K562 (cell line): Measurements from ENCODE around the gene GABPB2. TPM values are rescaled to one million over a fixed set of nuclear protein-coding genes. Genes with fewer than 3 reads are reported as not detected.

ENCODE experiments used
- ATF7 ChIP-seq: fragments of 450-650 bp; IDR thresholded peaks from 2 replicates; pipeline ENCODE4 v1.7.1; 2014; ENCODE audit warnings: mild to moderate bottlenecking, moderate library complexity
- CAMTA2 ChIP-seq: fragments of 250-450 bp; sonication (Bioruptor Pico); conservative IDR thresholded peaks from 2 replicates; pipeline ENCODE4 v1.5.1; 2022
- DDX20 ChIP-seq: fragments of 450-650 bp; IDR thresholded peaks from 2 replicates; pipeline ENCODE4 v1.6.1; 2016; ENCODE audit warnings: missing genetic modification characterization, low read depth, mild to moderate bottlenecking, missing compliant biosample characterization, moderate library complexity
- HMGN3 ChIP-seq: IDR thresholded peaks from 2 replicates; pipeline ENCODE4 v1.6.1; 2011; ENCODE audit warnings: borderline replicate concordance, low read depth, mild to moderate bottlenecking, mixed read lengths, low read length; ENCODE audit not compliant: insufficient read length; ENCODE audit errors: extremely low read depth
- HNRNPLL ChIP-seq: fragments of 200-400 bp; formaldehyde crosslinking; IDR thresholded peaks from 2 replicates; pipeline ENCODE4 v1.6.1; 2017; ENCODE audit warnings: low read length, low read depth, mild to moderate bottlenecking; ENCODE audit not compliant: poor library complexity, severe bottlenecking
- IFI16 ChIP-seq: fragments of 250-450 bp; sonication (Bioruptor Pico); IDR thresholded peaks from 2 replicates; pipeline ENCODE4 v2.1.2; 2022; ENCODE audit warnings: mild to moderate bottlenecking, inconsistent platforms
- KDM5B ChIP-seq: fragments of 200-600 bp; sonication (generic); IDR thresholded peaks from 2 replicates; pipeline ENCODE4 v1.6.1; 2012; ENCODE audit warnings: low read depth, mild to moderate bottlenecking, moderate library complexity, low read length, control low read depth, inconsistent platforms; ENCODE audit not compliant: insufficient replicate concordance
- PHF8 ChIP-seq: fragments of 200-600 bp; sonication (generic); IDR thresholded peaks from 2 replicates; pipeline ENCODE4 v1.6.1; 2012; ENCODE audit warnings: mixed run types, mild to moderate bottlenecking, inconsistent platforms, low read length, moderate library complexity, borderline replicate concordance
- POLR2B ChIP-seq: fragments of 450-650 bp; IDR thresholded peaks from 2 replicates; pipeline ENCODE4 v1.6.1; 2018; ENCODE audit warnings: low read depth; ENCODE audit not compliant: partially characterized antibody
- PTRF ChIP-seq: fragments of 450-650 bp; IDR thresholded peaks from 2 replicates; pipeline ENCODE4 v1.6.1; 2016; ENCODE audit warnings: mild to moderate bottlenecking, missing genetic modification characterization, missing compliant biosample characterization
- SOX6 ChIP-seq: fragments of 450-650 bp; IDR thresholded peaks from 2 replicates; pipeline ENCODE4 v1.6.1; 2014; ENCODE audit warnings: mild to moderate bottlenecking
- SUPT5H ChIP-seq: fragments of 450-650 bp; IDR thresholded peaks from 2 replicates; pipeline ENCODE4 v1.6.1; 2016
- TAF7 ChIP-seq: fragments of 450-650 bp; IDR thresholded peaks from 2 replicates; pipeline ENCODE4 v1.6.1; 2016; ENCODE audit warnings: missing genetic modification characterization, missing compliant biosample characterization
- TARDBP ChIP-seq: fragments of 450-650 bp; IDR thresholded peaks from 2 replicates; pipeline ENCODE4 v1.6.1; 2016
- ZNF232 ChIP-seq: sonication (generic); formaldehyde crosslinking; IDR thresholded peaks from 2 replicates; pipeline ENCODE4 v1.8.0; 2022; ENCODE audit warnings: mild to moderate bottlenecking, missing genetic modification reagents
- ZNF347 ChIP-seq: fragments of 450-650 bp; formaldehyde crosslinking; IDR thresholded peaks from 2 replicates; pipeline ENCODE4 v1.4.0; 2020; ENCODE audit warnings: low read depth, mild to moderate bottlenecking, moderate library complexity
- ZNF436 ChIP-seq: fragments of 250-450, 450-650 bp; sonication (Bioruptor Pico); formaldehyde crosslinking; IDR thresholded peaks from 2 replicates; pipeline ENCODE4 v1.7.0; 2020; ENCODE audit warnings: mild to moderate bottlenecking
- polyA plus RNA-seq, 8 experiments: library from polyadenylated mRNA; depleted of rRNA in 4 of 8; stranded (reverse) in 5 of 8; unstranded in 3 of 8; fragments of >200 nt; fragmentation: Nextera tagmentation in 2 of 8; fragmentation: Illumina TruSeq in 1 of 8; extraction: Ambion mirVana in 2 of 8; extraction: Trizol in 1 of 8; gene quantifications; 2 replicates each; pipeline versions ENCODE4 v1.2.1 to v1.2.3, GENCODE V29; 2011 to 2014; ENCODE audit warnings: inconsistent platforms in 1 of 8, missing spikeins in 1 of 8
- total RNA-seq, 7 experiments: library from RNA; depleted of rRNA in 6 of 7; stranded (reverse); fragments of >200 nt in 6 of 7; fragmentation: Illumina TruSeq in 2 of 7; extraction: Trizol in 2 of 7; gene quantifications; 2 replicates each; pipeline versions ENCODE4 v1.2.1 to v1.2.3, GENCODE V29; 2011 to 2021; ENCODE audit warnings: low replicate concordance in 1 of 7
- TF ChIP-seq, protein P1 (sequence below): fragments of 250-450 bp; sonication (Bioruptor Pico); IDR thresholded peaks from 2 replicates; pipeline ENCODE4 v1.4.0; 2020
- TF ChIP-seq, protein P2 (sequence below): fragments of 250-450 bp; sonication (Bioruptor Pico); IDR thresholded peaks from 2 replicates; pipeline ENCODE4 v1.8.0; 2021; ENCODE audit warnings: borderline replicate concordance, mild to moderate bottlenecking, moderate library complexity; ENCODE audit not compliant: poor library complexity, severe bottlenecking
- TF ChIP-seq, protein P3 (sequence below): IDR thresholded peaks from 2 replicates; pipeline ENCODE4 v1.6.1; 2011; ENCODE audit warnings: borderline replicate concordance, low read depth, mild to moderate bottlenecking, moderate library complexity, low read length; ENCODE audit not compliant: insufficient read depth, poor library complexity, severe bottlenecking

GABPB2 gene
- total and polyA plus RNA-seq, 9 of the 15 experiments (the other 6 are each of a cell fraction or from before 2014, with no cell fraction given): 2.2 to 13.3 (median 6.1) TPM

DNA sequence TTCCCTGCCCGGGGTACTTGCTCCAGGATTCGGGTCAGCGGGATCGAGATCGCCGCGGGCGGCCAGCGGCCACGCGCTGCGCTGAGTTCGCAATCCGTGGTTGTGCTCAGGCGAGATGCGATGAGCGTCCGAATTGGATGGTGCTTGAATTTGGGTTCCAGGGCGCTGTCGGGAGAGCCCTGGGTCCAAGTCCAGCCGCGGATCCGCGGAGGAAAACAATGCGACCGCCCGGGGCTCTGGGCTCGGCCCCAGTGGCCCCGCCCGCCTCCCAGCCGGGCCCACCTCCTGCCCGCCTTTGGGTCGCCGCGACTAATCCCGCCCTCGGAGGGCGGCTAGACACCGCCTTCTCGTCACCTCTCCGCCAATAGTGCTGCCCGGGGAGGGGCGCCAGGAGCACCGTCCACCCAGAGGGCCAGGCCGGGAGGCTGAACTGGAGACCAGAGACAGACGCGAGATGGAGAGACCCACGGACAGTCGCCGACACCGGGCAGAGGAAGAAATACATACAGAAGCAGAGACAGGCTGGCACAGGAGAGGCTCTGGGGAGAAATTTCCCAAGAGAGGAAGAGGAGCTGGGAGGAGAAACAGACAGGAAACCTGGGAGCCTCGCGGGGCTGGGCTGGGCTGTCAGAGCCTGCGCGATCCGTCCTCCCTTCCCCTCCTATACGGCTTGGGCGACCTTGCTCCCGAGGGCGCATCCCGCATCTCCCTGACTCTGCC, 76.0 kb downstream of the GABPB2 start, which contains the start of gene SEMA6C (continued):
- TF ChIP-seq, protein P1, sequence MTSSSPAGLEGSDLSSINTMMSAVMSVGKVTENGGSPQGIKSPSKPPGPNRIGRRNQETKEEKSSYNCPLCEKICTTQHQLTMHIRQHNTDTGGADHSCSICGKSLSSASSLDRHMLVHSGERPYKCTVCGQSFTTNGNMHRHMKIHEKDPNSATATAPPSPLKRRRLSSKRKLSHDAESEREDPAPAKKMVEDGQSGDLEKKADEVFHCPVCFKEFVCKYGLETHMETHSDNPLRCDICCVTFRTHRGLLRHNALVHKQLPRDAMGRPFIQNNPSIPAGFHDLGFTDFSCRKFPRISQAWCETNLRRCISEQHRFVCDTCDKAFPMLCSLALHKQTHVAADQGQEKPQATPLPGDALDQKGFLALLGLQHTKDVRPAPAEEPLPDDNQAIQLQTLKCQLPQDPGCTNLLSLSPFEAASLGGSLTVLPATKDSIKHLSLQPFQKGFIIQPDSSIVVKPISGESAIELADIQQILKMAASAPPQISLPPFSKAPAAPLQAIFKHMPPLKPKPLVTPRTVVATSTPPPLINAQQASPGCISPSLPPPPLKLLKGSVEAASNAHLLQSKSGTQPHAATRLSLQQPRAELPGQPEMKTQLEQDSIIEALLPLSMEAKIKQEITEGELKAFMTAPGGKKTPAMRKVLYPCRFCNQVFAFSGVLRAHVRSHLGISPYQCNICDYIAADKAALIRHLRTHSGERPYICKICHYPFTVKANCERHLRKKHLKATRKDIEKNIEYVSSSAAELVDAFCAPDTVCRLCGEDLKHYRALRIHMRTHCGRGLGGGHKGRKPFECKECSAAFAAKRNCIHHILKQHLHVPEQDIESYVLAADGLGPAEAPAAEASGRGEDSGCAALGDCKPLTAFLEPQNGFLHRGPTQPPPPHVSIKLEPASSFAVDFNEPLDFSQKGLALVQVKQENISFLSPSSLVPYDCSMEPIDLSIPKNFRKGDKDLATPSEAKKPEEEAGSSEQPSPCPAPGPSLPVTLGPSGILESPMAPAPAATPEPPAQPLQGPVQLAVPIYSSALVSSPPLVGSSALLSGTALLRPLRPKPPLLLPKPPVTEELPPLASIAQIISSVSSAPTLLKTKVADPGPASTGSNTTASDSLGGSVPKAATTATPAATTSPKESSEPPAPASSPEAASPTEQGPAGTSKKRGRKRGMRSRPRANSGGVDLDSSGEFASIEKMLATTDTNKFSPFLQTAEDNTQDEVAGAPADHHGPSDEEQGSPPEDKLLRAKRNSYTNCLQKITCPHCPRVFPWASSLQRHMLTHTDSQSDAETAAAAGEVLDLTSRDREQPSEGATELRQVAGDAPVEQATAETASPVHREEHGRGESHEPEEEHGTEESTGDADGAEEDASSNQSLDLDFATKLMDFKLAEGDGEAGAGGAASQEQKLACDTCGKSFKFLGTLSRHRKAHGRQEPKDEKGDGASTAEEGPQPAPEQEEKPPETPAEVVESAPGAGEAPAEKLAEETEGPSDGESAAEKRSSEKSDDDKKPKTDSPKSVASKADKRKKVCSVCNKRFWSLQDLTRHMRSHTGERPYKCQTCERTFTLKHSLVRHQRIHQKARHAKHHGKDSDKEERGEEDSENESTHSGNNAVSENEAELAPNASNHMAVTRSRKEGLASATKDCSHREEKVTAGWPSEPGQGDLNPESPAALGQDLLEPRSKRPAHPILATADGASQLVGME: no peak
- TF ChIP-seq TARDBP (peak; percentile 60; the same call in 1 of the 2 replicates), ZNF436 (CRISPR knock-in tag) (no peak), PTRF (tag) (no peak), ATF7 (peak; percentile 49; the same call in 1 of the 2 replicates), HNRNPLL (peak; percentile 83), HMGN3 (peak; percentile 65), DDX20 (no peak), POLR2B (no peak), ZNF347 (CRISPR knock-in tag) (no peak), SUPT5H (peak; percentile 60), ZNF232 (CRISPR knock-in tag) (no peak; the same call in 1 of the 2 replicates), TAF7 (tag) (0 out of 2 replicates have a peak, but pooled peaks have one; percentile 16), CAMTA2 (no peak), KDM5B (peak; percentile 70), PHF8 (peak; percentile 67; the same call in 1 of the 2 replicates), IFI16 (no peak), SOX6 (0 out of 2 replicates have a peak, but pooled peaks have one; percentile 34)
- TF ChIP-seq, protein P2, sequence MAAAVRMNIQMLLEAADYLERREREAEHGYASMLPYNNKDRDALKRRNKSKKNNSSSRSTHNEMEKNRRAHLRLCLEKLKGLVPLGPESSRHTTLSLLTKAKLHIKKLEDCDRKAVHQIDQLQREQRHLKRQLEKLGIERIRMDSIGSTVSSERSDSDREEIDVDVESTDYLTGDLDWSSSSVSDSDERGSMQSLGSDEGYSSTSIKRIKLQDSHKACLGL: no peak
- TF ChIP-seq, protein P3, sequence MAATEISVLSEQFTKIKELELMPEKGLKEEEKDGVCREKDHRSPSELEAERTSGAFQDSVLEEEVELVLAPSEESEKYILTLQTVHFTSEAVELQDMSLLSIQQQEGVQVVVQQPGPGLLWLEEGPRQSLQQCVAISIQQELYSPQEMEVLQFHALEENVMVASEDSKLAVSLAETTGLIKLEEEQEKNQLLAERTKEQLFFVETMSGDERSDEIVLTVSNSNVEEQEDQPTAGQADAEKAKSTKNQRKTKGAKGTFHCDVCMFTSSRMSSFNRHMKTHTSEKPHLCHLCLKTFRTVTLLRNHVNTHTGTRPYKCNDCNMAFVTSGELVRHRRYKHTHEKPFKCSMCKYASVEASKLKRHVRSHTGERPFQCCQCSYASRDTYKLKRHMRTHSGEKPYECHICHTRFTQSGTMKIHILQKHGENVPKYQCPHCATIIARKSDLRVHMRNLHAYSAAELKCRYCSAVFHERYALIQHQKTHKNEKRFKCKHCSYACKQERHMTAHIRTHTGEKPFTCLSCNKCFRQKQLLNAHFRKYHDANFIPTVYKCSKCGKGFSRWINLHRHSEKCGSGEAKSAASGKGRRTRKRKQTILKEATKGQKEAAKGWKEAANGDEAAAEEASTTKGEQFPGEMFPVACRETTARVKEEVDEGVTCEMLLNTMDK: no peak
